Activated gamma-delta T cell (primary cell): ENCODE data around the gene DPH5.
"Not testable (repeated sequence)": the region's sequence is repeated elsewhere in the genome, so short reads cannot be mapped to it uniquely, and the experiment has no call there.

Source experiments
- DNase-seq: peaks from one replicate; lab custom pipeline; 2025; lab: John Stamatoyannopoulos, UW

Gene DPH5

GRCh38 chr1:100988121-100988520 lies 37.5 kb downstream of the DPH5 start:
- DNase-seq, result no peak

GRCh38 chr1:100982793-100983192 lies 42.8 kb downstream of the DPH5 start:
- no peak for DNase-seq

GRCh38 chr1:100979631-100980030 lies 46.0 kb downstream of the DPH5 start:
- DNase-seq, result no peak

GRCh38 chr1:100976936-100977335 lies 48.6 kb downstream of the DPH5 start:
- DNase-seq, result no peak

GRCh38 chr1:100972185-100972584 lies 53.4 kb downstream of the DPH5 start:
- DNase-seq, result no peak

- no peak for DNase-seq
These were observed 54.6 kb downstream of the DPH5 start for GRCh38 chr1:100971021-100971420.

- DNase-seq, result no peak
These were observed 56.3 kb downstream of the DPH5 start for GRCh38 chr1:100969327-100969726.

GRCh38 chr1:100968621-100969020 lies 57.0 kb downstream of the DPH5 start:
- DNase-seq, result no peak

GRCh38 chr1:100960098-100960497 lies 65.5 kb downstream of the DPH5 start:
- DNase-seq, result no peak

- no peak for DNase-seq
These were observed 66.0 kb downstream of the DPH5 start for GRCh38 chr1:100959502-100960060.

- DNase-seq, result no peak
These were observed 70.3 kb downstream of the DPH5 start for GRCh38 chr1:100955322-100955721.

- no peak for DNase-seq
These were observed 71.4 kb downstream of the DPH5 start for GRCh38 chr1:100953960-100954730.

- DNase-seq, result not testable (repeated sequence)
These were observed 72.6 kb downstream of the DPH5 start for GRCh38 chr1:100952970-100953369.

- DNase-seq, result no peak
These were observed 73.4 kb downstream of the DPH5 start for GRCh38 chr1:100952104-100952745.

GRCh38 chr1:100950781-100951180 lies 74.8 kb downstream of the DPH5 start:
- no peak for DNase-seq

- no peak for DNase-seq
These were observed 75.2 kb downstream of the DPH5 start for GRCh38 chr1:100950337-100950736.

- not testable (repeated sequence) for DNase-seq
These were observed 75.9 kb downstream of the DPH5 start for GRCh38 chr1:100949515-100950158.

GRCh38 chr1:100948721-100949405 lies 76.7 kb downstream of the DPH5 start:
- not testable (repeated sequence) for DNase-seq

- DNase-seq, result not testable (repeated sequence)
These were observed 77.8 kb downstream of the DPH5 start for GRCh38 chr1:100947816-100948215.

- DNase-seq, result not testable (repeated sequence)
These were observed 79.5 kb downstream of the DPH5 start for GRCh38 chr1:100946064-100946463.

GRCh38 chr1:100943533-100943932 lies 82.1 kb downstream of the DPH5 start:
- DNase-seq, result no peak
